HepG2 (cell line): ENCODE data around the gene TTLL1. TPM values are rescaled to one million over a fixed set of nuclear protein-coding genes. Genes with fewer than 3 reads are reported as not detected.
A peak's percentile ranks its signal among the peaks of the same experiment; 100 is the strongest.

Experiments
- EEA1 ChIP-seq: sonication (generic); formaldehyde crosslinking; IDR thresholded peaks from 2 replicates; pipeline ENCODE4 v1.5.1; 2020; ENCODE audit warnings: mild to moderate bottlenecking, missing genetic modification reagents, borderline replicate concordance
- GABPA ChIP-seq, 2 experiments: IDR thresholded peaks; 2 replicates each; pipeline ENCODE4 v1.6.1; 2011 to 2016; ENCODE audit warnings: low read depth in 2 of 2, low read length in 1 of 2, missing biosample characterization in 1 of 2, missing genetic modification characterization in 1 of 2
- GATAD2A ChIP-seq: IDR thresholded peaks from 2 replicates; pipeline ENCODE4 v1.6.1; 2016
- GTF3A ChIP-seq: sonication (generic); formaldehyde crosslinking; conservative IDR thresholded peaks from 2 replicates; pipeline ENCODE4 v1.4.0; 2020; ENCODE audit warnings: mild to moderate bottlenecking, missing genetic modification reagents
- HIVEP1 ChIP-seq: sonication (generic); formaldehyde crosslinking; IDR thresholded peaks from 2 replicates; pipeline ENCODE4 v1.4.0; 2020; ENCODE audit warnings: mild to moderate bottlenecking, missing genetic modification reagents
- JARID2 ChIP-seq: sonication (generic); formaldehyde crosslinking; IDR thresholded peaks from 2 replicates; pipeline ENCODE4 v1.8.1; 2023; ENCODE audit warnings: missing genetic modification reagents, inconsistent platforms; ENCODE audit not compliant: insufficient replicate concordance
- KAT7 ChIP-seq: IDR thresholded peaks from 2 replicates; pipeline ENCODE4 v1.6.1; 2018; ENCODE audit warnings: borderline replicate concordance, missing compliant biosample characterization
- NPAS2 ChIP-seq: sonication (generic); formaldehyde crosslinking; IDR thresholded peaks from 2 replicates; pipeline ENCODE4 v1.8.0; 2022; ENCODE audit warnings: mild to moderate bottlenecking, missing genetic modification reagents, borderline replicate concordance
- TBX2 ChIP-seq: sonication (generic); formaldehyde crosslinking; IDR thresholded peaks from 2 replicates; pipeline ENCODE4 v1.5.0; 2020; ENCODE audit warnings: missing genetic modification reagents, mild to moderate bottlenecking, borderline replicate concordance
- TSC22D2 ChIP-seq: sonication (generic); formaldehyde crosslinking; IDR thresholded peaks from 2 replicates; pipeline ENCODE4 v1.5.1; 2020; ENCODE audit warnings: missing genetic modification reagents, mild to moderate bottlenecking, borderline replicate concordance
- ZFP37 ChIP-seq: sonication (generic); formaldehyde crosslinking; IDR thresholded peaks from 2 replicates; pipeline ENCODE4 v1.4.0; 2020; ENCODE audit warnings: missing genetic modification reagents, borderline replicate concordance
- ZNF274 ChIP-seq: sonication (generic); formaldehyde crosslinking; IDR thresholded peaks from 2 replicates; pipeline ENCODE4 v1.5.1; 2020; ENCODE audit warnings: mild to moderate bottlenecking, missing genetic modification reagents
- ZNF839 ChIP-seq: sonication (generic); formaldehyde crosslinking; IDR thresholded peaks from 2 replicates; pipeline ENCODE4 v1.4.0; 2020; ENCODE audit warnings: missing genetic modification reagents, mild to moderate bottlenecking, borderline replicate concordance
- polyA plus RNA-seq, 8 experiments: library from polyadenylated mRNA; depleted of rRNA in 3 of 8; stranded (reverse) in 7 of 8; unstranded in 1 of 8; fragments of >200 nt; fragmentation: Illumina TruSeq in 4 of 8; extraction: Trizol in 4 of 8; gene quantifications; 2 replicates each; pipeline versions ENCODE4 v1.2.1 to v1.2.3, GENCODE V29; 2011 to 2016; ENCODE audit warnings: low read depth in 4 of 8, missing spikeins in 1 of 8, mixed read lengths in 1 of 8; ENCODE audit not compliant: insufficient read depth in 1 of 8
- total RNA-seq, 5 experiments: library from RNA; depleted of rRNA; stranded (reverse); fragments of >200 nt; fragmentation: Illumina TruSeq; extraction: Trizol; gene quantifications; 2 replicates each; pipeline ENCODE4 v1.2.3, GENCODE V29; 2016; ENCODE audit warnings: low read depth in 1 of 5
- TF ChIP-seq, protein P1 (sequence below): sonication (generic); formaldehyde crosslinking; IDR thresholded peaks from 2 replicates; pipeline ENCODE4 v1.5.1; 2020; ENCODE audit warnings: missing genetic modification reagents, mild to moderate bottlenecking, borderline replicate concordance
- TF ChIP-seq, protein P2 (sequence below): sonication (generic); formaldehyde crosslinking; IDR thresholded peaks from 2 replicates; pipeline ENCODE4 v1.4.0; 2020; ENCODE audit warnings: missing genetic modification reagents
- TF ChIP-seq, protein P3 (sequence below): sonication (generic); formaldehyde crosslinking; IDR thresholded peaks from 2 replicates; pipeline ENCODE4 v1.4.0; 2020; ENCODE audit warnings: missing genetic modification reagents
- TF ChIP-seq, protein P4 (sequence below): sonication (generic); formaldehyde crosslinking; IDR thresholded peaks from 2 replicates; pipeline ENCODE4 v1.5.0; 2020; ENCODE audit warnings: mild to moderate bottlenecking, missing genetic modification reagents
- TF ChIP-seq, protein P5 (sequence below): sonication (generic); formaldehyde crosslinking; IDR thresholded peaks from 2 replicates; pipeline ENCODE4 v1.4.0; 2020; ENCODE audit warnings: missing genetic modification reagents
- TF ChIP-seq, protein P6 (sequence below): sonication (generic); formaldehyde crosslinking; IDR thresholded peaks from 2 replicates; pipeline ENCODE4 v1.5.1; 2020; ENCODE audit warnings: mild to moderate bottlenecking, moderate library complexity, missing genetic modification reagents

The TTLL1 gene
- total and polyA plus RNA-seq, 2 of the 13 experiments (the other 11 are each of a cell fraction or from before 2014, with no cell fraction given) = 1.6 to 5.3 TPM

DNA sequence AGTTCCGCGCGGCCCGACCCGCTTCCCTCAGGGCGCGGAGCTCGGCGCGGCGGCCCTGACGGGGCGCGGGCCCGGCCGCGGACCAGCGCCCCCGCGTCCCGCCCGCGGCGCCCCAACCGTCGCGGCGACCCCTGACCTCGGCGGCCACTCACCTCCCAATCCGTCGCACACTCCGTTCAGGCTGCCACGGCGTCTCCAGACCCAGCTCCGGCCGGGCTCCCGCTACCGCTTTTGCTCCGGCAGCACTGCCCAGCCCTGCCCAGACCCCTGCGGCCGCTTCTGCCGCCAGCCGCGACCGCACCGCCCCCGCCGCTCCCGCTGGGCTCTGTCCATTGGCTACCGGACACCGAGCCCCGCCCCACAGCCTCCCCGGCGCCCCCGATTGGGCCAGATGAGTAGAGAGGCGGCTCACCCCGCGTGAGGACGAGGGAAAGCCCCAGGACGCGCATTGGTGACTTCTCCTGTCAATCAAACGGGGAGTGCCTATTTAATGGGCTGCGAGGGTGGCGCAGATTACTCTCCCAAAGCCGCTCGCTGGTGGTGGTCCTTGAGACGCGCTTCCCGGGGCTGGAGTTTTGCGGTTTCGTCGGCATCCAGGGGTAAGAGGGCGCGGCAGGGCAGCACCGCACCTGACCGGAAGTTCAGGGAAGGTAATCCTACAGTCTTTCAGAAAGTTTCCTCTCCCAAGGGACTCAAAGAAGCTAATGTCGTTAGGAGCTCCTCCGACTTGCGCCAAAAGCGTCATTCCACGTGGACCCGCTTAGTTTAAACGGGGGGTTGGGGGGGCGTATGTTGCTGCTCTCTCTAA, 74.1 kb downstream of the TTLL1 start, which contains the start of gene PACSIN2 (continued):
- TF ChIP-seq, protein P1, sequence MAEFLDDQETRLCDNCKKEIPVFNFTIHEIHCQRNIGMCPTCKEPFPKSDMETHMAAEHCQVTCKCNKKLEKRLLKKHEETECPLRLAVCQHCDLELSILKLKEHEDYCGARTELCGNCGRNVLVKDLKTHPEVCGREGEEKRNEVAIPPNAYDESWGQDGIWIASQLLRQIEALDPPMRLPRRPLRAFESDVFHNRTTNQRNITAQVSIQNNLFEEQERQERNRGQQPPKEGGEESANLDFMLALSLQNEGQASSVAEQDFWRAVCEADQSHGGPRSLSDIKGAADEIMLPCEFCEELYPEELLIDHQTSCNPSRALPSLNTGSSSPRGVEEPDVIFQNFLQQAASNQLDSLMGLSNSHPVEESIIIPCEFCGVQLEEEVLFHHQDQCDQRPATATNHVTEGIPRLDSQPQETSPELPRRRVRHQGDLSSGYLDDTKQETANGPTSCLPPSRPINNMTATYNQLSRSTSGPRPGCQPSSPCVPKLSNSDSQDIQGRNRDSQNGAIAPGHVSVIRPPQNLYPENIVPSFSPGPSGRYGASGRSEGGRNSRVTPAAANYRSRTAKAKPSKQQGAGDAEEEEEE (CRISPR knock-in tag) = no peak
- TF ChIP-seq KAT7 (CRISPR knock-in tag) (peak; percentile 87), TBX2 (CRISPR knock-in tag) (peak; percentile 38; the same call in 1 of the 2 replicates), GTF3A (CRISPR knock-in tag) (no peak), ZFP37 (CRISPR knock-in tag) (peak; percentile 84; the same call in 1 of the 2 replicates), ZNF839 (CRISPR knock-in tag) (peak; percentile 60; the same call in 1 of the 2 replicates), HIVEP1 (CRISPR knock-in tag) (0 out of 2 replicates have a peak, but pooled peaks have one; percentile 63), ZNF274 (CRISPR knock-in tag) (0 out of 2 replicates have a peak, but pooled peaks have one; percentile 29), TSC22D2 (CRISPR knock-in tag) (peak; percentile 78; the same call in 1 of the 2 replicates), GABPA (IDR thresholded peaks at IDR 0.05; ENCODE audit: low read depth, low read length) (no peak; the same call in 1 of the 2 replicates), GABPA (CRISPR knock-in tag; IDR thresholded peaks at IDR 0.05; ENCODE audit: low read depth) (peak; percentile 42), JARID2 (CRISPR knock-in tag) (no peak), NPAS2 (CRISPR knock-in tag) (no peak), EEA1 (CRISPR knock-in tag) (no peak), GATAD2A (CRISPR knock-in tag) (peak; percentile 61)
- TF ChIP-seq, protein P2, sequence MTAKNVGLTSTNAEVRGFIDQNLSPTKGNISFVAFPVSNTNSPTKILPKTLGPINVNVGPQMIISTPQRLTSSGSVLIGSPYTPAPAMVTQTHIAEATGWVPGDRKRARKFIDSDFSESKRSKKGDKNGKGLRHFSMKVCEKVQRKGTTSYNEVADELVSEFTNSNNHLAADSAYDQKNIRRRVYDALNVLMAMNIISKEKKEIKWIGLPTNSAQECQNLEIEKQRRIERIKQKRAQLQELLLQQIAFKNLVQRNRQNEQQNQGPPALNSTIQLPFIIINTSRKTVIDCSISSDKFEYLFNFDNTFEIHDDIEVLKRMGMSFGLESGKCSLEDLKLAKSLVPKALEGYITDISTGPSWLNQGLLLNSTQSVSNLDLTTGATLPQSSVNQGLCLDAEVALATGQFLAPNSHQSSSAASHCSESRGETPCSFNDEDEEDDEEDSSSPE (CRISPR knock-in tag) = peak; percentile 43
- TF ChIP-seq, protein P3, sequence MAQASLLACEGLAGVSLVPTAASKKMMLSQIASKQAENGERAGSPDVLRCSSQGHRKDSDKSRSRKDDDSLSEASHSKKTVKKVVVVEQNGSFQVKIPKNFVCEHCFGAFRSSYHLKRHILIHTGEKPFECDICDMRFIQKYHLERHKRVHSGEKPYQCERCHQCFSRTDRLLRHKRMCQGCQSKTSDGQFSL (CRISPR knock-in tag) = no peak
- TF ChIP-seq, protein P4, sequence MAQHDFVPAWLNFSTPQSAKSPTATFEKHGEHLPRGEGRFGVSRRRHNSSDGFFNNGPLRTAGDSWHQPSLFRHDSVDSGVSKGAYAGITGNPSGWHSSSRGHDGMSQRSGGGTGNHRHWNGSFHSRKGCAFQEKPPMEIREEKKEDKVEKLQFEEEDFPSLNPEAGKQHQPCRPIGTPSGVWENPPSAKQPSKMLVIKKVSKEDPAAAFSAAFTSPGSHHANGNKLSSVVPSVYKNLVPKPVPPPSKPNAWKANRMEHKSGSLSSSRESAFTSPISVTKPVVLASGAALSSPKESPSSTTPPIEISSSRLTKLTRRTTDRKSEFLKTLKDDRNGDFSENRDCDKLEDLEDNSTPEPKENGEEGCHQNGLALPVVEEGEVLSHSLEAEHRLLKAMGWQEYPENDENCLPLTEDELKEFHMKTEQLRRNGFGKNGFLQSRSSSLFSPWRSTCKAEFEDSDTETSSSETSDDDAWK (CRISPR knock-in tag) = no peak
- TF ChIP-seq, protein P5, sequence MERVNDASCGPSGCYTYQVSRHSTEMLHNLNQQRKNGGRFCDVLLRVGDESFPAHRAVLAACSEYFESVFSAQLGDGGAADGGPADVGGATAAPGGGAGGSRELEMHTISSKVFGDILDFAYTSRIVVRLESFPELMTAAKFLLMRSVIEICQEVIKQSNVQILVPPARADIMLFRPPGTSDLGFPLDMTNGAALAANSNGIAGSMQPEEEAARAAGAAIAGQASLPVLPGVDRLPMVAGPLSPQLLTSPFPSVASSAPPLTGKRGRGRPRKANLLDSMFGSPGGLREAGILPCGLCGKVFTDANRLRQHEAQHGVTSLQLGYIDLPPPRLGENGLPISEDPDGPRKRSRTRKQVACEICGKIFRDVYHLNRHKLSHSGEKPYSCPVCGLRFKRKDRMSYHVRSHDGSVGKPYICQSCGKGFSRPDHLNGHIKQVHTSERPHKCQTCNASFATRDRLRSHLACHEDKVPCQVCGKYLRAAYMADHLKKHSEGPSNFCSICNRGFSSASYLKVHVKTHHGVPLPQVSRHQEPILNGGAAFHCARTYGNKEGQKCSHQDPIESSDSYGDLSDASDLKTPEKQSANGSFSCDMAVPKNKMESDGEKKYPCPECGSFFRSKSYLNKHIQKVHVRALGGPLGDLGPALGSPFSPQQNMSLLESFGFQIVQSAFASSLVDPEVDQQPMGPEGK (CRISPR knock-in tag) = no peak
- TF ChIP-seq, protein P6, sequence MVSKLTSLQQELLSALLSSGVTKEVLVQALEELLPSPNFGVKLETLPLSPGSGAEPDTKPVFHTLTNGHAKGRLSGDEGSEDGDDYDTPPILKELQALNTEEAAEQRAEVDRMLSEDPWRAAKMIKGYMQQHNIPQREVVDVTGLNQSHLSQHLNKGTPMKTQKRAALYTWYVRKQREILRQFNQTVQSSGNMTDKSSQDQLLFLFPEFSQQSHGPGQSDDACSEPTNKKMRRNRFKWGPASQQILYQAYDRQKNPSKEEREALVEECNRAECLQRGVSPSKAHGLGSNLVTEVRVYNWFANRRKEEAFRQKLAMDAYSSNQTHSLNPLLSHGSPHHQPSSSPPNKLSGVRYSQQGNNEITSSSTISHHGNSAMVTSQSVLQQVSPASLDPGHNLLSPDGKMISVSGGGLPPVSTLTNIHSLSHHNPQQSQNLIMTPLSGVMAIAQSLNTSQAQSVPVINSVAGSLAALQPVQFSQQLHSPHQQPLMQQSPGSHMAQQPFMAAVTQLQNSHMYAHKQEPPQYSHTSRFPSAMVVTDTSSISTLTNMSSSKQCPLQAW (CRISPR knock-in tag) = peak; percentile 72
